T-helper 1 cell treated with Interleukin-12 subunit alpha and Interleukin-12 subunit beta and Interleukin-4 antibody, amounts not matched to agents 30 μg/mL and 1 μg/mL, for 36 hours (primary cell): ENCODE data around the gene EFNA2.

ENCODE experiments used
- H3K27ac Mint-ChIP-seq: one replicate; pipeline ENCODE4 v1.8.0; 2021; ENCODE audit warnings: mild to moderate bottlenecking, mixed read lengths
- H3K27me3 Mint-ChIP-seq: one replicate; pipeline ENCODE4 v1.8.0; 2021; ENCODE audit warnings: low read depth, mixed read lengths
- H3K36me3 Mint-ChIP-seq: one replicate; pipeline ENCODE4 v1.8.0; 2021; ENCODE audit warnings: low read depth, mixed read lengths
- H3K4me1 Mint-ChIP-seq: one replicate; pipeline ENCODE4 v1.8.0; 2021; ENCODE audit warnings: low read depth, mixed read lengths
- H3K4me3 Mint-ChIP-seq: one replicate; pipeline ENCODE4 v1.8.0; 2021; ENCODE audit warnings: mild to moderate bottlenecking, moderate library complexity, mixed read lengths
- H3K9me3 Mint-ChIP-seq: one replicate; pipeline ENCODE4 v1.8.0; 2021; ENCODE audit warnings: mixed read lengths

EFNA2 gene

GRCh38 chr19:1278713-1279660 is 6.7 kb upstream of the EFNA2 start:
- peaks cover 12% of the 10 kb centered on the region for H3K4me1 Mint-ChIP-seq
- no peak overlapping the region for H3K4me3 Mint-ChIP-seq
- H3K27me3 Mint-ChIP-seq, result peaks cover 1% of the 10 kb centered on the region
- H3K36me3 Mint-ChIP-seq, result peaks cover 12% of the 10 kb centered on the region
- no peaks in the 10 kb centered on the region for H3K9me3 Mint-ChIP-seq
- H3K27ac Mint-ChIP-seq, result no peak overlapping the region

GRCh38 chr19:1279782-1280341 is 5.8 kb upstream of the EFNA2 start:
- H3K4me1 Mint-ChIP-seq, result peaks cover 13% of the 10 kb centered on the region
- no peaks in the 10 kb centered on the region for H3K9me3 Mint-ChIP-seq
- H3K36me3 Mint-ChIP-seq, result peaks cover 11% of the 10 kb centered on the region
- no peak overlapping the region for H3K4me3 Mint-ChIP-seq
- peak overlapping the region; percentile 67 for H3K27ac Mint-ChIP-seq
- peaks cover 10% of the 10 kb centered on the region for H3K27me3 Mint-ChIP-seq

DNA sequence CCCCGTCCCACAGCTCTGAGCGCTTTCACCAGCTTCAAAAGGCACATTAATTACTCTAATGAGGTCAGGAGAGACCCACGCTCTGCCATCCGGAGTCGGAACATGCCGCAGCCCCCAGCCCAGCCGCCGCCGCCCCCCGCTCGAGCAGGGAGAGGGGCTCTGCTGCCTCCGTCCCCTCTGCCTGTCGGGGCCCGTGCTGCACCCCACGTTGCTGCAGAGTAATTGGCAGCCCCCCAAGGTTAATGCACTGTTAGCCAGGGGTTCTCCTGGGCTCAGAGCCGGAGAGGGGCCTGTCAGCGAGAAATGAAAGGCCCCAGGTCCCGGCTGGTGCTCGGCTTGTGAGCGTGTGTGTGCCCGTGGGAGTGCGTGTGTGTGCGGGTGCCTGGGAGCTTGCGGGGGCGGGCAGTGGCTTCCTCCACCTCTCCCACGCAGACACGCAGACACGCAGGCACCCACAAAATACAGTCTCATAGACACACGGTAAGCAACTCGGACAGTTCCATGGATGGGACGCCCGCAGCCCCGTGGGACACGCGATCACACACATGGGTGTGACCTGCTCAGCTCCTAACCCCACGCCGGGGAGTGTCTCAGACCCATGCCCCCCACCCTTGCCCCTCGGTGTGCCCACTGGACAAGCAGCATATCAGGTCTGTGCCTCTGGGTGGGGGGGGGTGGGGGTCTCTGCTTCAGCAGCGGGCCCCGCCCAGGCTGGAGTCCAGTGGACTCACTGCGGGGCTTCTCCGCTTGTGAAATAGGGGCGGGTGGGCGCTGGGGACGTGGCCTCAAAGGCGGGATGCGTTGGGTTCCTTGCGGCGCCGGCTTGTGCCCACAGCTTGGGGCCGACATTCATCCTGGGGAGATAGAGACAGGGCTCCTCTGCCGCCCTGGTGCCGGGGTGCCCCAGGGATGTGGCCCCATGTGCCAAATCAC is 4.8 kb upstream of the EFNA2 start:
- Mint-ChIP-seq H3K4me1 (peaks cover 13% of the 10 kb centered on the region), H3K27ac (no peak overlapping the region), H3K27me3 (peaks cover 15% of the 10 kb centered on the region), H3K9me3 (no peaks in the 10 kb centered on the region), H3K4me3 (no peak overlapping the region), H3K36me3 (peaks cover 11% of the 10 kb centered on the region)

- Mint-ChIP-seq H3K4me3 (no peak overlapping the region), H3K27me3 (peaks cover 19% of the 10 kb centered on the region), H3K9me3 (no peaks in the 10 kb centered on the region), H3K27ac (no peak overlapping the region), H3K4me1 (peaks cover 10% of the 10 kb centered on the region), H3K36me3 (peaks cover 10% of the 10 kb centered on the region)
Measured at GRCh38 chr19:1281569-1282287, 3.9 kb upstream of the EFNA2 start.

- H3K27me3 Mint-ChIP-seq, result peaks cover 20% of the 10 kb centered on the region
- H3K27ac Mint-ChIP-seq, result no peak overlapping the region
- H3K36me3 Mint-ChIP-seq, result peaks cover 8% of the 10 kb centered on the region
- H3K4me1 Mint-ChIP-seq, result peaks cover 8% of the 10 kb centered on the region
- no peak overlapping the region for H3K4me3 Mint-ChIP-seq
- H3K9me3 Mint-ChIP-seq, result no peaks in the 10 kb centered on the region
Measured at GRCh38 chr19:1282588-1283206, 3.0 kb upstream of the EFNA2 start.

- H3K27me3 Mint-ChIP-seq, result peaks cover 20% of the 10 kb centered on the region
- no peak overlapping the region for H3K4me3 Mint-ChIP-seq
- peaks cover 8% of the 10 kb centered on the region for H3K36me3 Mint-ChIP-seq
- H3K4me1 Mint-ChIP-seq, result peaks cover 8% of the 10 kb centered on the region
- no peak overlapping the region for H3K27ac Mint-ChIP-seq
- H3K9me3 Mint-ChIP-seq, result no peaks in the 10 kb centered on the region
Measured at GRCh38 chr19:1283207-1283916, 2.3 kb upstream of the EFNA2 start.

- Mint-ChIP-seq H3K4me3 (no peak overlapping the region), H3K9me3 (no peaks in the 10 kb centered on the region), H3K27me3 (peaks cover 21% of the 10 kb centered on the region)
Measured at GRCh38 chr19:1283917-1284292, 1.8 kb upstream of the EFNA2 start.

DNA sequence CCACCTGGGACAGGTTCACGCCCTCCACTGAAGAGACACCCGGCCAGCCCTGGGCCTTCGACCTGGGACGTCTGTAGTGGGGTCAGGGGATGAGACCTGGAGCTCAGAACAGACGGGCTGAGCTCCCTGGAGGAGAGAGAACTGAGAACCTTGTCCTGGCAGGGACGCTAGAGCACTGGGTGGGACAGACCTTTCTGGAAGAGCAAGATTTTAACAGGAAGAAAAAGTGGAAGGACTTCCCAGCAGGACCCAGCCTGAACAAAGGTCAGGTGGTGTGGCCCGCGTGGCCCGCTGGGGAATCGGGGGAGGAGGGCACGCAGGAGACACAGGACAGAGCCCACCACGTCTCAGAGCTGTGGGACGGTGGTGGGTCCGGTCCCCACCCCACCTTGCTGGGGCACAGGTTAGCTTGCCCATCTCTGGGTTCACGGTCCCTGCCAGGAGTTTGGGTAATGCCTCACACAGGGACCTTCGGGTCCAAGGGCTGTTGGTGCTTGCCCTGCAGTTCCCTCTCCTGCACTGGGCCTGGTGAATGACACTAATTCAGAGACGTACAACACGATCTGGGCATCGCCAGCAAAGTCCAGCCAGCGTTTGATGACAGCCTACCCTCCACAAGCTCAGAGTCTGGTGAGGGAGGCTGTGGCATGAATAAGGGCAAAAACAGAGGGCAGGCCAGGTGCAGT is 1.2 kb upstream of the EFNA2 start:
- Mint-ChIP-seq H3K27ac (no peak overlapping the region), H3K36me3 (peaks cover 6% of the 10 kb centered on the region), H3K4me1 (peaks cover 8% of the 10 kb centered on the region), H3K27me3 (peaks cover 24% of the 10 kb centered on the region), H3K4me3 (no peak overlapping the region), H3K9me3 (no peaks in the 10 kb centered on the region)

More at GRCh38 chr19:1283917-1284292, 1.8 kb upstream of the EFNA2 start:
- Mint-ChIP-seq H3K27ac (no peak overlapping the region), H3K36me3 (peaks cover 8% of the 10 kb centered on the region), H3K4me1 (peaks cover 8% of the 10 kb centered on the region)

DNA sequence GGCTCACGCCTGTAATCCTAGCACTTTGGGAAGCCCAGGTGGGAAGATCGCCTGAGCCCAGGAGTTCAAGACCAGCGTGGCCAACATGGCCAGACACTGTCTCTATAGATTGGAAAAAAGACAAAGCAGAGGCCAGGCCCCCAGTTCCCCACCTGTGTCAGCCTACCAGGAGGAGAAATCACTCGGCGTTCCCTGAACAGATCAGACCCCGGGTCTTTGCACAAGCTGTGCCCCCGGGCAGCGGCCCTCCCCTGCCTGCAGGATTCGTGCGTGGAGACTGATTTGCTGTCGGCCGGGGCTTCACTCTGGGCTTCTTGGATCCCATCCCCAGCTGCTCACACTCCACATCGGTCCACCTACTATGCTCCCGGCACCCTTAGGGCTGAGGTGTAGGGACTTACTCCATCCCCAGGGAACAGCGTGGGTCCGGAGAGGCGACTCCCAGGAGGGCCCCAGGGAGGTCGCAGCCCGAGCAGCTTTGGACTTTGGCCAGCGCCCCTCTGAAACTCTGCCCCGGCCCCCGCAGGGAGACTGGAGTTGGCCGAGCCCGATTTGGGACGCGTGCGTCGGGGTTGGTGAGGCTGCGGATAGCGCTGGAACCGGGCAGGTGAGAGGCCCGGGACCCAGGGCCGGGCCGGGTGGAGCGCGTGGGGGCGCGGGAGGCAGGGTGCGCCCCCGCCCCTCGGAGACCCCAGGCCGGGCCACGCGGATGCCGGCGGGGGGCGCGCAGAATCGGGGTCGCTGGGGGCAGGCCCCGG is 515 bp upstream of the EFNA2 start:
- Mint-ChIP-seq H3K36me3 (peaks cover 2% of the 10 kb centered on the region), H3K4me3 (no peak overlapping the region), H3K27ac (no peak overlapping the region), H3K4me1 (peaks cover 2% of the 10 kb centered on the region), H3K27me3 (peaks cover 24% of the 10 kb centered on the region), H3K9me3 (no peaks in the 10 kb centered on the region)

- H3K9me3 Mint-ChIP-seq, result no peaks in the 10 kb centered on the region
- H3K36me3 Mint-ChIP-seq, result no peaks in the 10 kb centered on the region
- H3K27ac Mint-ChIP-seq, result no peak overlapping the region
- no peak overlapping the region for H3K4me3 Mint-ChIP-seq
- peaks cover 2% of the 10 kb centered on the region for H3K4me1 Mint-ChIP-seq
- H3K27me3 Mint-ChIP-seq, result peaks cover 24% of the 10 kb centered on the region
Measured at GRCh38 chr19:1286487-1287353, 1.0 kb downstream of the EFNA2 start.

DNA sequence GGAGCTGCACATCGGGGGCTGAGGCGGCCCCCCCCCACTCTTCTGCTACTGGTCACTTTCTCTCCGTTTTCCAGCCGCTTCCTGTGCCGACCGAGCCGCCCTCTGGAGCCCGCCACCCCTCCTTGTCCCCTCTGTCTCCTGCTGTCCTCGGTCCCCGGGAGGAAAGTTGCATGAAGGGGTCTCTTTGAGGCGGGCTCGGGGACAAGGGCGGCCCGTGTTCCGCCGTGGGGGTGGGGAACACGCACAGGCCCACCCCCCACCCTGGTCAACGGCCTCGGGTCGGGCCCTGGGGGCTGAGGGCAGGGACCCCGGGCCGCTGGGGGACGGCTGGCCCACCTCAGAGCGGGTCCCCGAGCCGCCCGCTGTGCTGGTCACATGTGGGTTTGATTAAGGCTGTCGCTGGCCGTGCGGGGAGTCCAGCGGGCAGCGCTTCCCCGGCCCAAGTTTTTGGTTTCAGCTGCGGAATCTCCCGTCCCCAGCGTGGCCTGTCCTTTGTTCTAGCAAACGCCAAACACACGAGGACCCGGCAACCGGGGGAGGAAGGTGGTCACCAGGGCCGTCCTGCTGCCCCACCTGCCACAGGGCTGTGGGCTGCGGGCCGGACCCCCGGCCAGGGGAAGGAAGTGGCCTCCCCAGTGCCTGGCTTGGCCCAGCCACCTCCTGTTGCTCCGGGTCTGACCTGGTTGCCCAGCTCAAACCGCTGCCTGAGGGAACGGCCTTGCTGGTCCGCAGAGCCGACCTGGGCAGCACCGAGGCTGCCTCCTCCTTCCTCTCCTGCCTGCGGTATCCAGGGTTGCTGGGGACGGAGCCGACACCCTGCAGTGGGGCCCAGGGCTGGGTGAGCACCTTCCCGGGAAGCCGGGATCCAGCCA is 1.9 kb downstream of the EFNA2 start:
- Mint-ChIP-seq H3K36me3 (no peaks in the 10 kb centered on the region), H3K9me3 (no peaks in the 10 kb centered on the region), H3K4me1 (peaks cover 2% of the 10 kb centered on the region), H3K27me3 (peaks cover 30% of the 10 kb centered on the region), H3K4me3 (no peak overlapping the region), H3K27ac (no peak overlapping the region)
